ENCODE results near the gene TTC39B.

DNA sequence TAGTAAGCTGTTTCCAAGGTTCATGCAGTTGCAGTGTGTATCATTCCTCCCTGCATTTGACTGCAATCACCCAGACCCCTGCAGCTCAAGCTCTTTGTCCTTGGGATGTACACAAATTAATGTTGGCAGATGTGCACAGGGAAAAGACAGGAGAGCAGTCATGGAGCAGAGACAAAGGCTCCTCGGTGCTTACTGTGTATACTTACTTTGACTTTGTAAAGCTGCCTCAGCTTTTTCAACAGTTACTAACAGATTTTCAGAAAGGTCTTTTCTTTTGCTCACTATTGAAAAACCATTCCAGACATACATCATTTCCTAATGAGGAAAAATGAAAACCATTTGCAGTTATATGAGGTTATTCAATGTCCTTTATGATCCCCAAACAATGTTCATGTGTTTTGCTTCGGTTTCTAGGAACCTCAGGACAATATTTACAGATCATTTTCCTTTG lies 124.9 kb downstream of the TTC39B start:
- TF ChIP-seq, protein P1, sequence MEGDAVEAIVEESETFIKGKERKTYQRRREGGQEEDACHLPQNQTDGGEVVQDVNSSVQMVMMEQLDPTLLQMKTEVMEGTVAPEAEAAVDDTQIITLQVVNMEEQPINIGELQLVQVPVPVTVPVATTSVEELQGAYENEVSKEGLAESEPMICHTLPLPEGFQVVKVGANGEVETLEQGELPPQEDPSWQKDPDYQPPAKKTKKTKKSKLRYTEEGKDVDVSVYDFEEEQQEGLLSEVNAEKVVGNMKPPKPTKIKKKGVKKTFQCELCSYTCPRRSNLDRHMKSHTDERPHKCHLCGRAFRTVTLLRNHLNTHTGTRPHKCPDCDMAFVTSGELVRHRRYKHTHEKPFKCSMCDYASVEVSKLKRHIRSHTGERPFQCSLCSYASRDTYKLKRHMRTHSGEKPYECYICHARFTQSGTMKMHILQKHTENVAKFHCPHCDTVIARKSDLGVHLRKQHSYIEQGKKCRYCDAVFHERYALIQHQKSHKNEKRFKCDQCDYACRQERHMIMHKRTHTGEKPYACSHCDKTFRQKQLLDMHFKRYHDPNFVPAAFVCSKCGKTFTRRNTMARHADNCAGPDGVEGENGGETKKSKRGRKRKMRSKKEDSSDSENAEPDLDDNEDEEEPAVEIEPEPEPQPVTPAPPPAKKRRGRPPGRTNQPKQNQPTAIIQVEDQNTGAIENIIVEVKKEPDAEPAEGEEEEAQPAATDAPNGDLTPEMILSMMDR (IDR thresholded peaks at IDR 0.05) = no peak
- TF ChIP-seq POLR2A (IDR thresholded peaks at IDR 0.05) (no peak), POLR2AphosphoS5 (IDR thresholded peaks at IDR 0.05) (no peak)
